ENCODE data around the gene ADAP1.
"Not testable (repeated sequence)": the region's sequence is repeated elsewhere in the genome, so short reads cannot be mapped to it uniquely, and the experiment has no call there.

The ADAP1 gene

DNA sequence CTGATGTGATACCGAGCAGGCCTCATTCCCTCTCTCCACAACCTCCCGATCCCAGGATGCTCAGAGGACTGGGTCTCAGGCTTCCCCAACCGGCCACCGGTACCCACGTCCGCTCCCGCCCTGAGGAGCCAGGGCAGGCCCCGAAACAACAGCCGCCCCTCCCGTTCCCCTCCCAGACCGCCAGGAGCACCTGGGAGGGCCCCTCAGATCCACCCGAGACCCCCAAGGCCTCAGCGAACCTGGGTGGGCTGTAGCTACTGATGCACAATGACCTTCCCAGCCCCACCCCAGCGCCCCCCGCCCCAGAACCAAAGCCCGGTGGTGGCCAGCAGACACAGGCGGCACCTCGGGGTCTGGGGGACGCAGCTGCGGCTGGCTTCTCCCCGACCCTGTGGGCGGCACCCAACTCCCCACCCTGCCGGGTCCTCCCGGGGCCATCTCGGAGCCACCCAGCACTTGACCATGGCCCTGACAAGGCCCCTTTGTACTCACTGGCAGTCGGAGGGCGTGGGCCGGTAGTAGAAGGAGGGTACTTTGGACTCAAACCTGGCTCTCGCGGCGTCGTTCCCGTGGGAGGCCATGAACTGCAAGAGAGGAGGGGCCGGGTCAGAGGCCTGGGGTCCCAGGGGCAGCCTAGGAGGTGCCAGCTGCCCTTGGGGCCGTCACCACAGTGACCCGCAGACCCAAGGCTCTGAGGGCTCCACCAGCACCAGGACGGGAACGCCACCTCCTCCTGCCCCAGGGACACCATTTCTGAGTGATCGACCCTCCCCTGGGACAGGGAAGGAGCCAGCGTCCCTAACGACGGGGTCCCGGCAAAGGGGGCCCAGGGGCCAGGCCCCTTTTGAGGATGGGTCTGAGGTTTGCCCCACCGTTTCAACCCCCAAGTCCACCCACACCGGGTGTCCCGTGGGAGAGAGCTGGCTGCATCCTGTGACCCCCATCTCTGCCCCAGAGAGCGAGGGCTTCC, 28.1 kb downstream of the ADAP1 start:
- no peak for DNase-seq (ENCODE audit: insufficient read length)
- no peak for TF ChIP-seq POLR2AphosphoS5 (IDR thresholded peaks at IDR 0.05; ENCODE audit: low read depth, low read length)
- TF ChIP-seq POLR2A (IDR thresholded peaks at IDR 0.05; ENCODE audit: low read depth, low read length) = no peak
- no peak for TF ChIP-seq TAF1 (IDR thresholded peaks at IDR 0.05; ENCODE audit: borderline replicate concordance, low read depth, low read length)
- no peak for FAIRE-seq

DNA sequence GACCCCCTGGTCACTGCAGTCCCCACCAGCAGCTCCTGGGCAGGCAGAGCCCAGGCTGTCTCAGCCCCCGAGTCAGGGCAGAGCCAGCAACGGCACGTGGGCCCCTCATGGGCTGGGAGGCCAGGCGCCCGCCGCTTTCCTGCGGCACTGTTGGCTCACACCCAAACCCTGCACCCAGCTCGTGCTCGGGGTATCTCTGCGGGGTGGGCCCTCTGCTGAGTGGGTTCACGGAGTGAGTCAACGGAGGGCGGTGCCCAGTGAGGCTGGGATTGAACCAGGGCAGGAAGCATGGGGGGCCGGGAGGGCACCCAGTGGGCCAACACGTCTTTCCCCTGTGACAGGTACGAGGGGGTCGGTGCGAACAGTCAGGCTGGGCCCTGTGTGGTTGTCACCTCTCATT, 28.9 kb downstream of the ADAP1 start:
- no peak for DNase-seq (ENCODE audit: insufficient read length)
- TF ChIP-seq POLR2A (IDR thresholded peaks at IDR 0.05; ENCODE audit: low read depth, low read length) (no peak), TAF1 (IDR thresholded peaks at IDR 0.05; ENCODE audit: borderline replicate concordance, low read depth, low read length) (no peak), POLR2AphosphoS5 (IDR thresholded peaks at IDR 0.05; ENCODE audit: low read depth, low read length) (no peak)
- FAIRE-seq = no peak

DNA sequence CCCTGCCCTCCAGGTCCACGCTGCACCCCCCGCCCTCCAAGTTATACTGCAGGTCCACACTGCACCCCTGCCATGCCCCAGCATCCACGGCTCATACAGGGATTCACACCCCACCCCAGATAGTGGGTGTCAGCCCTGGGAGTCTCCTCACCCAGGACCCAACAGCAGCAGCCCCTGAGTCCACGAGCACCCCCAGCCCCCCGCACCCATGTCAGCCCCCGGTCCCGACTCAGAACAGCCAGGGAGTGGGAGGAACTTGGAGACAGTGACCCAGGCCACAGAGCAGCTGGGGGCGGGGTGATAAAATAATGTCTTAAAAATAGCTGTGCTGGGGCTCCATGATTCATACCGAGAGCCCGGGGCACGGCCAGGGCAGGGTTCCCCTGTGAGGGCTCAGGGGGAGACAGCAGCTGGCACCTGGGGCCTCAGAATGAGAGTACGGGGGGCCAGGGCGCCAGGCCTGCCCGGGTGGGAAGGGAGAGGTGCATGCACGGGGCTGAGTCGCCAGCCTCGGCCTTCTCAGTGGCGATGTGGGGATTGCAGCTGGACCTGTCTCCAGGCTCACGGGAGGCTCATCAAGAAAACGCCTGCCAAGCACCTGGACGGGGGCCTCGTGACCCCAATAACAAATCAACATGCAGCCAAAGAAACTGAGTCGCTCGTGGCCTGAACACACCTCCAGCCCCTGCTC, 29.8 kb downstream of the ADAP1 start:
- peak; percentile 74 for DNase-seq (ENCODE audit: insufficient read length)
- peak; percentile 92 for FAIRE-seq
- TF ChIP-seq TAF1 (IDR thresholded peaks at IDR 0.05; ENCODE audit: borderline replicate concordance, low read depth, low read length) (no peak), POLR2AphosphoS5 (IDR thresholded peaks at IDR 0.05; ENCODE audit: low read depth, low read length) (no peak), POLR2A (IDR thresholded peaks at IDR 0.05; ENCODE audit: low read depth, low read length) (no peak)

DNA sequence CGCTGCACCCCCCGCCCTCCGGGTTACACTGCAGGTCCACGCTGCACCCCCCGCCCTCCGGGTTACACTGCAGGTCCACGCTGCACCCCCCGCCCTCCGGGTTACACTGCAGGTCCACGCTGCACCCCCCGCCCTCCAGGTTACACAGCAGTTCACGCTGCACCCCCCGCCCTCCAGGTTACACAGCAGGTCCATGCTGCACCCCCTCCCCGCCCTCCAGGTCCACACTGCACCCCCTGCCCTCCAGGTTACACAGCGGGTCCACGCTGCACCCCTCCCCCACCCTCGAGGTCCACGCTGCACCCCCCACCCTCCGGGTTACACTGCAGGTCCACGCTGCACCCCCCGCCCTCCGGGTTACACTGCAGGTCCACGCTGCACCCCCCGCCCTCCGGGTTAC, 30.4 kb downstream of the ADAP1 start:
- DNase-seq (ENCODE audit: insufficient read length); FAIRE-seq: not testable (repeated sequence)

DNA sequence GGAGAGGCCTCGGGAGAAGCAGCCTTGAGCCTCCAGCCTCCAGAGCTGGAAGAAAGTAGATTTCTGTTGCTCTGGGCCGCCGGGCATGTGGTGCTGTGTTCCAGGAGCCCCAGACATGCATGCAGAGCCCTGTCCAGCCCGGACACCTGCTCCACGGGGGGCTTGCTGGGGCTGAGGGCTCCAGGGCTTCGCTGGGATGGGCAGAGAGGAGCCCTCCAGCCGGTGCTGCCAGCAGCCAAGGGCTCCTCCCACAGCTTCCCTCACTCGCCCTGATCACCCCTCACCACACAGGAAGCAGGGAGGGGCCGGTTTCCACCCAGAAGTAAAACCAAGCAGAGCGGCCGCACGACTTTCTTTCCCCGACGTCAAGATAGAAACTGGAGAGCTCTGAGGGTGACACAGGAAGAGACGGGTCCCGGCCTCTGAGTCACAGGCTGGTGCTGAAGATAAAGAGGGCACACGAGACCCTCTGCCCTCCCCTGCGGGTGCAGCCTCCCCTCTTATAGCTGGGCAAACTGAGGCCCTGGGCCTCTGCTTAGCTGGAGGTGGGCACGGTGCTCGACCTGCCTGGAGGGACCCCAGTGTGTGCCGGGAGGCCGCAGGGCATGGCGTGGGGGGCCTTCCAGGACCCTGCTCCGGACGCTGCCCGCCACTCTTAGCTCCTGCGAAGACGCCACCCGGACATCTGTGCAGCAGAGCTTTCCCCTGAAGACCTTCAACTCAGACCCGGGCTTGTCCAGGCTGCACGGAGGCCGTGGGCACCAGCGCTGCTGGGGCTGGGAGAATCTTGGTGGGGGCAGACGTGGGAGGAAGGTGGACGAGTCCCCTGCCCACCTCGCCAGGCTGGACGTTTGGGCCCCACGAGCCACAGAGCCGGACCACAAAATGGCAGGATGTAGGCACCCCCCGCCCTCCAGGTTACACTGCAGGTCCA, 31.1 kb downstream of the ADAP1 start:
- DNase-seq (ENCODE audit: insufficient read length) (peak; percentile 97), FAIRE-seq (peak; percentile 96)
- TF ChIP-seq POLR2A (IDR thresholded peaks at IDR 0.05; ENCODE audit: low read depth, low read length) (peak; percentile 68; the same call in 1 of the 2 replicates), TAF1 (IDR thresholded peaks at IDR 0.05; ENCODE audit: borderline replicate concordance, low read depth, low read length) (peak; percentile 48; the same call in 1 of the 2 replicates), POLR2AphosphoS5 (IDR thresholded peaks at IDR 0.05; ENCODE audit: low read depth, low read length) (peak; percentile 53)

DNA sequence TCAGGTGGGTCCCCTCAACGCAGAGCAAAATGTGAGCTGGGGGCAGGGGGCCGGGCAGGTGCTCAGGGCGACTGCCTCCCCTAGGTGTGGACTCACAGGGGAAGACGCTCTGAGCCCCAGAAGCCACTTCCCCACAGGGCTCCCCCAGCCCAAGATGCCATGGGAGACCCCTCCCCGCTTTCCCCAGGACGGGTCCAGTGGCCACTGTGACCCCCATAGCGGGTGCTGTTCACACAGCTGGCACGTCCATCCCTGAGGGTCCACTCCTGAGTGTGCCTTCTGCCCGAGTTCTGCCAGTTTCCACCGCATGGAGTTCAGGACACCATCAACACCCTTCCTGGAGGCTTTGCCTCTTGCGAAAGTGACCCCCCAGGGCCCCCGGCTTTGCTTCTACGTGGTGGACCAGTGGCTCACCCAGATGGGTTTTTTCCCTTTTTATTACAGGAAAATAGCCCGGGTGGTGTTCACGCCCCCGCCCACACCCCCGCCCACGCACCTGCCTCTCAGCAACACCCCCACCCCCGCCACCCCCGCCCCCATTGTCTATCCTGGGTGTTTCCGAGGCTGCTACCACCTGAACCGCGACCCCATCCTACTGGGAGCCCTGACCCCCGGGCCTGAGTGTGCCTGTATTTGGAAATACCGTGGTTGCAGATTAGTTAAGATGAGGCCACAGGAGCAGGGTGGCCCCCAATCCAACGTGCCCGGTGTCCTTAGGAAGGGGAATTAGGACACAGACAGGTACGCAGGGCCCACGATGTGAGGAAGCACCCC, 32.0 kb downstream of the ADAP1 start:
- TF ChIP-seq TAF1 (IDR thresholded peaks at IDR 0.05; ENCODE audit: borderline replicate concordance, low read depth, low read length) (no peak), POLR2A (IDR thresholded peaks at IDR 0.05; ENCODE audit: low read depth, low read length) (no peak), POLR2AphosphoS5 (IDR thresholded peaks at IDR 0.05; ENCODE audit: low read depth, low read length) (no peak)
- no peak for DNase-seq (ENCODE audit: insufficient read length)
- no peak for FAIRE-seq

DNA sequence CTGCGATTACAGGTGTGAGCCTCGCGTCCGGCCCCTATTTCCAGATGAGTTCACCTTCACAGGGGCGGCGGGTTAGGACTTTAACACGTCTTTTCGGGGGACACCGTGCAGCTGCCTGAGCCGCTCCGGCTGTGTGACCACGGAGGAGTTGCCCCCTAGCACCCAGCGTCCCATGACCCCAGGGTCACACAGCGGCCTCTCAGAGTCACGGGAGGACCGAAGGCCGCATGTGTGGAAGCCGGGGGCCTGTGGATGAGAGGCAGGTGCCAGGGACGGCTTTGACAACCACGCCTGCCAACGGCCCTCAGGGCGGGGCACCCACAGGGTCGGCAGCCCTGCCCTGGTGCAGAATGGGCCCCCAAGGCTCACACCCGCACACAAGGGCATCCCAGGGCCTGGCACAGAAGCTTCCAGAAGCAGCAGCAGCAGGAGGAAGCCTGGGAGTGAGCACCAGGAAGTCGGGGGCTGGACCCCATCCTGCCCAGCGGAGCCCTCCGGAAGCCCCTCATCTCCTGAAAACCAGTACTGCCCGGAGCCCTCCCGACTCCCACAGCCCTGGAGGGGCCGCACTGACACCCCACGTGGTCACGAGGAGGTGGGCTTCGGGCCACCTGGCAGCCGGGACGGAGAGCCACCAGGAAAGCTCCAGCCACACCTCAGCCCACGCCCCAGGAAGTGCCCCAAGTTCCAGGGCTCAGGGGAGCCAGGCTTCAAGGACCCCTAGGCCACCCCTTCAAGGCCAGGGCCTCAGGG, 32.7 kb downstream of the ADAP1 start:
- TF ChIP-seq POLR2A (IDR thresholded peaks at IDR 0.05; ENCODE audit: low read depth, low read length) = no peak
- no peak for TF ChIP-seq TAF1 (IDR thresholded peaks at IDR 0.05; ENCODE audit: borderline replicate concordance, low read depth, low read length)
- no peak for TF ChIP-seq POLR2AphosphoS5 (IDR thresholded peaks at IDR 0.05; ENCODE audit: low read depth, low read length)
- FAIRE-seq = no peak
- DNase-seq (ENCODE audit: insufficient read length) = no peak

DNA sequence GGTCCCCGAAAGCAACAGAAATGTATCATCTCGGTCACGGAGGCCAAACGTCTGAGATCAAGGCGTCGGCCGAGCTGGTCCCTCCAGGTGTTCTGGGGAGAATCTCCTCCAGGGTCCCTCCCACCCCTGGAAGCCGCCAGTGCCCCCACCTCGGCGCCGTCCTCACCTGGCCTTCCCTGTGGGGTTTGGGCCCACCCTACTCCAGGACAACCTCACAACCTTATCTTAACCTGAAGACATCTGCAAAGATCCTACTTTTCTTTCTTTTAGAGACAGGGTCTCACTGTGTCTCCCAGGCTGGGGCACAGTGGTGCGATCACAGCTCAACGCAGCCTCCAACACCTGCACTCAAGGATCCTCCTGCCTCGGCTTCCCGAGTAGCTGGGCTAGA, 33.4 kb downstream of the ADAP1 start:
- DNase-seq (ENCODE audit: insufficient read length) (no peak), FAIRE-seq (no peak)
- TF ChIP-seq TAF1 (IDR thresholded peaks at IDR 0.05; ENCODE audit: borderline replicate concordance, low read depth, low read length) (no peak), POLR2A (IDR thresholded peaks at IDR 0.05; ENCODE audit: low read depth, low read length) (no peak), POLR2AphosphoS5 (IDR thresholded peaks at IDR 0.05; ENCODE audit: low read depth, low read length) (no peak)

DNA sequence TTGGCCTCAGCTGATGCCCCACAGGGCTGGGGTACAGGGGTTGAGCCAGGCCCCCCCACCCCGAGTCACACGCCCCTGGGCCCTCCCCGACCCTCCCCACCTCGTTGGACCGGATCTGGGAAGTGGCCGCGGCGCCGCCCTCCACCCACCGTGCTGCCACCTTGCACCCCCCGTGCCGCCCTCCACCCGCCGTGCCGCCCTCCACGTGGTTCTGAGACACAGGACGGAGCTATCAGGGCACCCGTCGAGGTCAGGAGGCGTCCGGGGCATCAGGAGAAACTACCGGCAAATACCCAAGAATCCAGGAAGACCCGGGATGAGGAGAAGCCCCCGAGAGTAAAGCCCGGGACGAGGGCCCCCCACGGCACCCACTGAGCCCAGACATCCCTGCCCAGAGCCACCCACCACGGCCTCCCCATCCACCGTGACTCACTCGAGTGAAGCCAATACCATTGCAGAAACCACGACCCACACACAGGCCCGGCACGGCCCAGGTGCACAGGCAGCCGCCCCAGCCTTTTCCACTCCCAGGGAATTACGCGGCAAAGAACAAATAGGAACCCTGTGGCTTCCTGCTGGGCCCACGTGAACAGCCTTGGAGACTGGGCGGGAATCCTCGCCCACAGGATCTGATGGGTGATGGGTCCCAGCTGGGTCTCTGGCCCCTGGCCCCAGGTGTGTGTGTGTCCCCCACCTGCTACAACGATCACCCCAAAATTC, 34.0 kb downstream of the ADAP1 start:
- TF ChIP-seq POLR2AphosphoS5 (IDR thresholded peaks at IDR 0.05; ENCODE audit: low read depth, low read length) (no peak), POLR2A (IDR thresholded peaks at IDR 0.05; ENCODE audit: low read depth, low read length) (no peak), TAF1 (IDR thresholded peaks at IDR 0.05; ENCODE audit: borderline replicate concordance, low read depth, low read length) (no peak)
- FAIRE-seq (no peak), DNase-seq (ENCODE audit: insufficient read length) (no peak)
